HCT116 (cell line): ENCODE results near the gene PEX6. TPM values are rescaled to one million over a fixed set of nuclear protein-coding genes. Genes with fewer than 3 reads are reported as not detected.

Source experiments
- ATAC-seq: fragments of 200-7000 bp; cut with Tn5 transposase; 2 replicates; pipeline ENCODE4 v1.9.1; 2020; ENCODE audit warnings: mild to moderate bottlenecking, moderate library complexity
- BruUV-seq: library from RNA; stranded (reverse); fragments of 400-500 nt; replicated peaks from 2 replicates; lab custom pipeline; 2021; lab: Mats Ljungman, UMichigan
- CTCF ChIA-PET: fragments of 300-600 bp; sonication (Branson Sonifier 250); formaldehyde crosslinking; loops from one replicate; lab custom pipeline; 2021; ENCODE audit warnings: antibody characterized with exemption; lab: Charles Lee
- POLR2A ChIA-PET: fragments of 300-600, 350-600 bp; sonication (Branson Sonifier 250); formaldehyde crosslinking; loops from one replicate; lab custom pipeline; 2021; ENCODE audit warnings: antibody characterized with exemption; lab: Charles Lee
- RAD21 ChIA-PET, 2 experiments: fragments of 300-600 bp; sonication (Branson Sonifier 250); formaldehyde crosslinking; loops; one replicate each; lab custom pipeline; 2023; ENCODE audit warnings: low total read pairs in 2 of 2; ENCODE audit not compliant: uncharacterized antibody in 2 of 2, unreplicated experiment in 2 of 2, low non-redundant PET in 1 of 2; lab: Charles Lee
- DNase-seq: peaks from one replicate; pipeline ENCODE4 v3.0.0-alpha.2; 2010; ENCODE audit warnings: low read depth, low spot score
- H2AFZ ChIP-seq: fragments of 200-600 bp; shearing (Covaris generic), sonication (generic); 2 replicates; pipeline ENCODE4 v1.6.1; 2017; ENCODE audit warnings: low read depth, mixed run types, mixed read lengths, antibody characterized with exemption, low read length; ENCODE audit not compliant: poor library complexity, severe bottlenecking
- H3K27ac ChIP-seq: 2 replicates; pipeline ENCODE4 v1.5.1; 2012; ENCODE audit warnings: low read depth, low read length
- H3K27me3 ChIP-seq: fragments of 200-600 bp; sonication (generic); 2 replicates; pipeline ENCODE4 v1.6.1; 2016; ENCODE audit warnings: mixed run types, low read length, mixed read lengths; ENCODE audit not compliant: insufficient read depth
- H3K36me3 ChIP-seq, 2 experiments: fragments of 200-500 bp in 1 of 2; fragments of 200-600 bp in 1 of 2; sonication (Bioruptor generic) in 1 of 2; sonication (generic) in 1 of 2; 2 replicates each; pipeline versions ENCODE4 v1.5.1 to v1.6.1; 2014 to 2016; ENCODE audit warnings: low read length in 2 of 2, inconsistent platforms in 1 of 2, mixed read lengths in 1 of 2, mixed run types in 1 of 2; ENCODE audit not compliant: insufficient read depth in 2 of 2, control insufficient read depth in 1 of 2
- H3K4me1 ChIP-seq, 2 experiments: fragments of 200-600 bp in 1 of 2; sonication (generic) in 1 of 2; 2 replicates each; pipeline versions ENCODE4 v1.5.1 to v1.6.1; 2012 to 2017; ENCODE audit warnings: low read length in 2 of 2, inconsistent platforms in 1 of 2, mild to moderate bottlenecking in 1 of 2, mixed read lengths in 1 of 2, mixed run types in 1 of 2, moderate library complexity in 1 of 2; ENCODE audit not compliant: insufficient read depth in 2 of 2, control insufficient read depth in 1 of 2
- H3K4me2 ChIP-seq: fragments of 200-600 bp; sonication (generic); 2 replicates; pipeline ENCODE4 v1.6.1; 2017; ENCODE audit warnings: mixed run types, low read length, mixed read lengths
- H3K4me3 ChIP-seq, 2 experiments: fragments of 200-600 bp in 1 of 2; sonication (generic) in 1 of 2; replicated peaks in 1 of 2; 2 replicates each; pipeline ENCODE4 v1.5.1; 2011 to 2016; ENCODE audit warnings: low read length in 2 of 2, control low read depth in 1 of 2, low read depth in 1 of 2, mild to moderate bottlenecking in 1 of 2, mixed read lengths in 1 of 2, mixed run types in 1 of 2
- H3K79me2 ChIP-seq: fragments of 200-600 bp; sonication (generic); 2 replicates; pipeline ENCODE4 v1.6.1; 2017; ENCODE audit warnings: mild to moderate bottlenecking, mixed run types, low read length, moderate library complexity, mixed read lengths; ENCODE audit not compliant: insufficient read depth
- H3K9ac ChIP-seq: fragments of 200-600 bp; sonication (generic); 2 replicates; pipeline ENCODE4 v1.6.1; 2016; ENCODE audit warnings: low read length, mixed read lengths
- H3K9me2 ChIP-seq: fragments of 200-600 bp; sonication (generic), shearing (Covaris generic); 2 replicates; pipeline ENCODE4 v1.6.1; 2017; ENCODE audit warnings: mixed run types, mild to moderate bottlenecking, moderate library complexity; ENCODE audit not compliant: insufficient read depth
- H3K9me3 ChIP-seq, 2 experiments: fragments of 200-500 bp in 1 of 2; fragments of 200-600 bp in 1 of 2; sonication (Bioruptor generic) in 1 of 2; sonication (generic) in 1 of 2; 2 replicates each; pipeline ENCODE4 v1.6.1; 2014 to 2017; ENCODE audit warnings: low read length in 2 of 2, mixed read lengths in 2 of 2, inconsistent platforms in 1 of 2, low read depth in 1 of 2, mild to moderate bottlenecking in 1 of 2, mixed run types in 1 of 2, moderate library complexity in 1 of 2; ENCODE audit not compliant: control insufficient read depth in 1 of 2, insufficient read depth in 1 of 2
- H4K20me1 ChIP-seq: fragments of 200-600 bp; sonication (generic), shearing (Covaris generic); 2 replicates; pipeline ENCODE4 v1.6.1; 2017; ENCODE audit warnings: mixed run types, mild to moderate bottlenecking, moderate library complexity; ENCODE audit not compliant: insufficient read depth
- CEBPB ChIP-seq: IDR thresholded peaks from 2 replicates; pipeline ENCODE4 v1.6.1; 2012; ENCODE audit warnings: low read depth
- ELF1 ChIP-seq: IDR thresholded peaks from 2 replicates; pipeline ENCODE4 v1.6.1; 2012; ENCODE audit warnings: low read depth, borderline replicate concordance
- JUND ChIP-seq: IDR thresholded peaks from 2 replicates; pipeline ENCODE4 v1.6.1; 2012
- POLR2A ChIP-seq: IDR thresholded peaks from 2 replicates; pipeline ENCODE4 v1.7.0; 2011; ENCODE audit warnings: borderline replicate concordance; ENCODE audit not compliant: insufficient read depth, insufficient read length; ENCODE audit errors: extremely low read depth
- RAD21 ChIP-seq: IDR thresholded peaks from 2 replicates; pipeline ENCODE4 v1.6.1; 2012; ENCODE audit warnings: low read depth, mild to moderate bottlenecking
- REST ChIP-seq: IDR thresholded peaks from 2 replicates; pipeline ENCODE4 v1.6.1; 2012; ENCODE audit warnings: low read depth
- SIN3A ChIP-seq: IDR thresholded peaks from 2 replicates; pipeline ENCODE4 v1.6.1; 2012; ENCODE audit warnings: low read depth
- SRF ChIP-seq: IDR thresholded peaks from 2 replicates; pipeline ENCODE4 v1.6.1; 2012; ENCODE audit warnings: low read depth
- ZBTB33 ChIP-seq: IDR thresholded peaks from 2 replicates; pipeline ENCODE4 v1.6.1; 2011; ENCODE audit warnings: mild to moderate bottlenecking, low read length, moderate library complexity; ENCODE audit not compliant: insufficient replicate concordance; ENCODE audit errors: extremely low read depth
- ZFX ChIP-seq: fragments of 450-650 bp; IDR thresholded peaks from 2 replicates; pipeline ENCODE4 v1.6.1; 2017
- intact Hi-C: fragments of 100-400 bp; cut with micrococcal nuclease; formaldehyde crosslinking; loops from 2 replicates; pipeline ENCODE4 v1.10.0; 2022
- total RNA-seq: library from RNA; stranded (reverse); gene quantifications from one replicate; pipeline ENCODE4 v1.2.1, GENCODE V29; 2021; ENCODE audit not compliant: unreplicated experiment

The PEX6 gene
- total RNA-seq, 1 experiment from 2014 or later: 21.4 TPM

- no peaks in the 10 kb centered on the region for H4K20me1 ChIP-seq
- no peak overlapping the region for H3K4me2 ChIP-seq
- H3K9me3 ChIP-seq: no peaks in the 10 kb centered on the region
- intact Hi-C loops: no loop called here
- POLR2A ChIA-PET: no interaction called here
- peaks cover 33% of the 10 kb centered on the region for H3K79me2 ChIP-seq
- CTCF ChIA-PET: no interaction called here
- H3K4me3 ChIP-seq: no peak overlapping the region
- H3K9me2 ChIP-seq: no peaks in the 10 kb centered on the region
- no TSS peak for BruUV-seq
- ATAC-seq: no peak
- H3K4me1 ChIP-seq: peaks cover 6 to 12% of the 10 kb centered on the region in 2 experiments; a peak in 3 of 4 replicates
- RAD21 ChIA-PET: no interaction called here
- H3K36me3 ChIP-seq: peaks cover 5 to 13% of the 10 kb centered on the region in 2 experiments; a peak in 3 of 4 replicates
- DNase-seq: no peak
- H3K9ac ChIP-seq: no peak overlapping the region
- H3K27me3 ChIP-seq: no peaks in the 10 kb centered on the region
- no peak for TF ChIP-seq RAD21
- no peak for TF ChIP-seq CEBPB
- no peak for TF ChIP-seq SIN3A
- no peak for TF ChIP-seq SRF
- no peak for TF ChIP-seq REST
- TF ChIP-seq, all 23 proteins: peak for 0
- Histone ChIP-seq H3K27ac (no peak overlapping the region), H2AFZ (no peak overlapping the region)
Measured at GRCh38 chr6:42989923-42990322, 10.9 kb upstream of the PEX6 start.

- H3K9me2 ChIP-seq: no peaks in the 10 kb centered on the region
- H2AFZ ChIP-seq: no peak overlapping the region
- RAD21 ChIA-PET: no interaction called here
- peaks cover 5 to 13% of the 10 kb centered on the region in 2 experiments; a peak in 3 of 4 replicates for H3K36me3 ChIP-seq
- H3K4me2 ChIP-seq: no peak overlapping the region
- BruUV-seq: no TSS peak
- H3K79me2 ChIP-seq: peaks cover 34% of the 10 kb centered on the region
- H4K20me1 ChIP-seq: no peaks in the 10 kb centered on the region
- DNase-seq (no peak), ATAC-seq (no peak)
- no peak overlapping the region for H3K4me3 ChIP-seq
- no peak overlapping the region for H3K9ac ChIP-seq
- POLR2A ChIA-PET: interaction anchor here (1.1 kb wide), 1 partner anchor 10 kb away, joined by 6 read pairs; the partner anchor contains the start of gene PEX6
- CTCF ChIA-PET: no interaction called here
- no peak overlapping the region for H3K27ac ChIP-seq
- intact Hi-C loops: no loop called here
- H3K27me3 ChIP-seq: no peaks in the 10 kb centered on the region
- H3K4me1 ChIP-seq: peaks cover 6 to 18% of the 10 kb centered on the region in 2 experiments; a peak in 3 of 4 replicates
- no peaks in the 10 kb centered on the region for H3K9me3 ChIP-seq
- TF ChIP-seq REST: no peak
- TF ChIP-seq CEBPB: no peak
- TF ChIP-seq ELF1: no peak
- no peak for TF ChIP-seq JUND
- no peak for TF ChIP-seq POLR2A
- no peak for TF ChIP-seq ZBTB33
- no peak for TF ChIP-seq SRF
- TF ChIP-seq ZFX: no peak
Measured at GRCh38 chr6:42988486-42989020, 9.6 kb upstream of the PEX6 start.
